Measurements from ENCODE around the gene MPZL3. TPM values are rescaled to one million over a fixed set of nuclear protein-coding genes. Genes with fewer than 3 reads are reported as not detected.

MPZL3 gene
- total RNA-seq, 4 donors from 2014 or later: 6.9 to 15.3 (median 12.3) TPM

- 64 to 74% methylated on average over 1 of the region's 1 CpG for WGBS, 2 donors
- no peaks in the 10 kb centered on the region for H3K27me3 ChIP-seq
- H3K36me3 ChIP-seq: no peaks in the 10 kb centered on the region
- peak overlapping the region in 1 of 3 donors; percentile 46 for H3K27ac ChIP-seq
- H3K9me3 ChIP-seq: no peaks in the 10 kb centered on the region
- intact Hi-C loops (cut with DNase I): no loop called here
- peaks cover 23 to 54% of the 10 kb centered on the region in 2 donors for H3K4me1 ChIP-seq
- no peak for DNase-seq
- TF ChIP-seq CTCF (IDR thresholded peaks at IDR 0.05) (no peak), POLR2A (IDR thresholded peaks at IDR 0.05) (no peak)
- no peak overlapping the region for H3K4me3 ChIP-seq (replicated peaks in 1 of 3)
Observed at GRCh38 chr11:118247041-118247440, 5.1 kb downstream of the MPZL3 start.

- Histone ChIP-seq H3K36me3 (no peaks in the 10 kb centered on the region), H3K27me3 (no peaks in the 10 kb centered on the region), H3K4me1 (peaks cover 31 to 60% of the 10 kb centered on the region in 2 donors), H3K27ac (peak overlapping the region in 1 of 3 donors; percentile 46), H3K9me3 (no peaks in the 10 kb centered on the region), H3K4me3 (replicated peaks in 1 of 3) (no peak overlapping the region)
- DNase-seq: no peak
- TF ChIP-seq CTCF (IDR thresholded peaks at IDR 0.05): no peak
- no peak for TF ChIP-seq POLR2A (IDR thresholded peaks at IDR 0.05)
- WGBS, 2 donors: 86 to 87% methylated on average over 3 of the region's 3 CpGs
- intact Hi-C loops (cut with DNase I): no loop called here
Observed at GRCh38 chr11:118245936-118246562, 6.1 kb downstream of the MPZL3 start.

- peak overlapping the region in 1 of 3 donors; percentile 94 for H3K27ac ChIP-seq
- intact Hi-C loops (cut with DNase I): no loop called here
- H3K27me3 ChIP-seq: no peaks in the 10 kb centered on the region
- H3K9me3 ChIP-seq: no peaks in the 10 kb centered on the region
- no peaks in the 10 kb centered on the region for H3K36me3 ChIP-seq
- no peak for TF ChIP-seq CTCF (IDR thresholded peaks at IDR 0.05)
- no peak for TF ChIP-seq POLR2A (IDR thresholded peaks at IDR 0.05)
- no peak for DNase-seq
- 88 to 94% methylated on average over 3 of the region's 3 CpGs for WGBS, 2 donors
- no peak overlapping the region for H3K4me3 ChIP-seq (replicated peaks in 1 of 3)
- H3K4me1 ChIP-seq: peaks cover 29 to 66% of the 10 kb centered on the region in 2 donors
Observed at GRCh38 chr11:118243993-118244762, 8.0 kb downstream of the MPZL3 start.

- H3K36me3 ChIP-seq: no peaks in the 10 kb centered on the region
- no peak overlapping the region for H3K4me3 ChIP-seq (replicated peaks in 1 of 3)
- no peaks in the 10 kb centered on the region for H3K9me3 ChIP-seq
- WGBS, 2 donors: 86 to 88% methylated on average over 7 of the region's 8 CpGs
- peak overlapping the region in 2 of 3 donors; percentile 88 to 94 for H3K27ac ChIP-seq
- H3K4me1 ChIP-seq: peaks cover 24 to 69% of the 10 kb centered on the region in 2 donors
- H3K27me3 ChIP-seq: no peaks in the 10 kb centered on the region
- intact Hi-C loops (cut with DNase I): no loop called here
- TF ChIP-seq POLR2A (IDR thresholded peaks at IDR 0.05) (no peak), CTCF (IDR thresholded peaks at IDR 0.05) (no peak)
- DNase-seq: no peak
Observed at GRCh38 chr11:118243161-118243560, 9.0 kb downstream of the MPZL3 start.

- Histone ChIP-seq H3K4me1 (peaks cover 24 to 59% of the 10 kb centered on the region in 2 donors), H3K36me3 (no peaks in the 10 kb centered on the region), H3K9me3 (no peaks in the 10 kb centered on the region), H3K27ac (peak overlapping the region; percentile 88 to 97 (median 94)), H3K4me3 (replicated peaks in 1 of 3) (no peak overlapping the region), H3K27me3 (no peaks in the 10 kb centered on the region)
- WGBS, 2 donors: 22 to 43% methylated on average over 1 of the region's 1 CpG
- TF ChIP-seq POLR2A (IDR thresholded peaks at IDR 0.05): no peak
- no peak for TF ChIP-seq CTCF (IDR thresholded peaks at IDR 0.05)
- intact Hi-C loops (cut with DNase I): no loop called here
- no peak for DNase-seq
Observed at GRCh38 chr11:118241764-118242098, 10.4 kb downstream of the MPZL3 start.
